ENCODE results near the gene AREL1. TPM values are rescaled to one million over a fixed set of nuclear protein-coding genes. Genes with fewer than 3 reads are reported as not detected.

AREL1 gene
- total RNA-seq, 1 experiment from 2014 or later, result 98.4 TPM

DNA sequence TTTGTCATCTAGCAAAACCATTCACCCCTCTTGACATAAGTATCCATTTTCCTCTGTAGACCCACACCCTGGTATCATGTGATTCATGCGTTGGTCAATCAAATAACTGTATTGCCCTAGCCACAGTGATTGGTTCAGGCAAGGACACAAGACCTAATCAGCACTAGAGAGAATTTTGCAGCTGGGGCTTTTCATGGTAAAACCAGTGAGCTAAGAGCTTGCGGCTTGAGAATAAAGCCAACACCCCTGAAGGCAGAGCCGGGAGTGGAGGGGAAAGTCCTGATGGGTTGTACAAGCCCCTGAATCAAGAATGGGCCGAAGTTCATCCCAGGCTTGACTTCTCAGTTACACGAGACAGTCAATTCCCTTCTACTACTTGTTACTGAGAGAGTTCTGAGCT lies 67.6 kb downstream of the AREL1 start:
- peaks cover 6% of the 10 kb centered on the region; the same call in 1 of the 2 replicates for H3F3A ChIP-seq (ENCODE audit: insufficient read depth, low read depth)
- H3K9me3 ChIP-seq (ENCODE audit: insufficient read depth, low read depth), result no peaks in the 10 kb centered on the region
- TF ChIP-seq, protein P1, sequence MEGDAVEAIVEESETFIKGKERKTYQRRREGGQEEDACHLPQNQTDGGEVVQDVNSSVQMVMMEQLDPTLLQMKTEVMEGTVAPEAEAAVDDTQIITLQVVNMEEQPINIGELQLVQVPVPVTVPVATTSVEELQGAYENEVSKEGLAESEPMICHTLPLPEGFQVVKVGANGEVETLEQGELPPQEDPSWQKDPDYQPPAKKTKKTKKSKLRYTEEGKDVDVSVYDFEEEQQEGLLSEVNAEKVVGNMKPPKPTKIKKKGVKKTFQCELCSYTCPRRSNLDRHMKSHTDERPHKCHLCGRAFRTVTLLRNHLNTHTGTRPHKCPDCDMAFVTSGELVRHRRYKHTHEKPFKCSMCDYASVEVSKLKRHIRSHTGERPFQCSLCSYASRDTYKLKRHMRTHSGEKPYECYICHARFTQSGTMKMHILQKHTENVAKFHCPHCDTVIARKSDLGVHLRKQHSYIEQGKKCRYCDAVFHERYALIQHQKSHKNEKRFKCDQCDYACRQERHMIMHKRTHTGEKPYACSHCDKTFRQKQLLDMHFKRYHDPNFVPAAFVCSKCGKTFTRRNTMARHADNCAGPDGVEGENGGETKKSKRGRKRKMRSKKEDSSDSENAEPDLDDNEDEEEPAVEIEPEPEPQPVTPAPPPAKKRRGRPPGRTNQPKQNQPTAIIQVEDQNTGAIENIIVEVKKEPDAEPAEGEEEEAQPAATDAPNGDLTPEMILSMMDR (conservative IDR thresholded peaks at IDR 0.05), result no peak
- no peak for TF ChIP-seq EZH2 (IDR thresholded peaks at IDR 0.05; ENCODE audit: low read depth)
- no peak overlapping the region for H2AFZ ChIP-seq
- H3K4me2 ChIP-seq, result no peak overlapping the region
- intact Hi-C loops (cut with micrococcal nuclease; ENCODE audit: unreplicated experiment), result no loop called here
- H3K4me1 ChIP-seq (replicated peaks; ENCODE audit: insufficient read depth), result peaks cover 26% of the 10 kb centered on the region
- no peaks in the 10 kb centered on the region for H3K79me2 ChIP-seq (ENCODE audit: low read depth)
- no peaks in the 10 kb centered on the region for H4K20me1 ChIP-seq (ENCODE audit: insufficient read depth)
- no peaks in the 10 kb centered on the region for H3K27me3 ChIP-seq (ENCODE audit: insufficient read depth, low read depth)
- no peak for DNase-seq
- no peaks in the 10 kb centered on the region for H3K9me2 ChIP-seq (ENCODE audit: insufficient read depth)
- H3K27ac ChIP-seq, result no peak overlapping the region
- POLR2A ChIA-PET (ENCODE audit: unreplicated experiment), result interaction anchor here (0.6 to 0.7 kb wide), 3 partner anchors 22 to 304 kb away, joined by 3 to 6 read pairs (median 3); no protein-coding TSS in a partner anchor
- CTCF ChIA-PET, result interaction anchor here (0.7 to 0.9 kb wide), 2 partner anchors 20 to 622 kb away, joined by 3 to 4 read pairs; no protein-coding TSS in a partner anchor
- no TSS peak for BruUV-seq (replicated peaks)
- no peak overlapping the region for H3K4me3 ChIP-seq
- H3K36me3 ChIP-seq (ENCODE audit: low read depth), result no peaks in the 10 kb centered on the region

DNA sequence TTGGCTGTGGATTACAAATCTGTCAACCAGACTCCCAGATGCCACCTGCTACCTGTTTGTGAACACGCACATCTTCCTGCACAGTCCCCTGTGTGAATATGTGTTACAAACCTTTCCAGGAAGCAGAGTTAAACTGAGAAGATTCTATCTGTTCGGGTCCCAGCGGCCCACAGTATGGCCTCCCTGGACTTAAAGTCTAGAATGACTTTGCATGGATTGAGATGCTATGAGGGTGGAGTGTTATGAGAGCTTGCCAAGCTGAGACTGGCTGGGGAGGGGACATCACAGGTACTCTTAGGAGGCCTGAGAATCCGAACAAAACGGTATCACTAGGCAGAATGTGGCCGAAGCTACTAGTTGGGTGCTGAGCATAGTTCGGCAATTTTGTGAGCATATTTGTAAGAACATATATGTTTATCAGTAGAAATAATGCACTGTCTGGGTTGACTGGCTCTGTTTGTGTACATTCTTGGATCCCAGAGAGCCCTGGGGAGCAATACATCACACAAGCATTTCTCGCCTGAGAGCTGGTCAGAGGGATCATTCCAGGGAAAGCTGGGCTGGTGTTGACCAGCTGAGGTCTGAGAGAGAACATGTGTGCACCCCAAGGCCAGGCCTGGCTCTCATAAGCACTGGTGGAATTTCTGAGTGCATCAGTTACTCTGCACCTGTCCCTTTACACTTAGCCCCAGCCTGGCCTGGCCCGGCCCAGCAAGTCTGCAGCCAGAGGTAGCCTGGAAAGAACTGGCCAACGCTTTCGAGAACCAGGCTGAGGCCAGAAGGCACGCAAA lies 71.1 kb downstream of the AREL1 start:
- no TSS peak for BruUV-seq (replicated peaks)
- Histone ChIP-seq H3K79me2 (ENCODE audit: low read depth) (no peaks in the 10 kb centered on the region), H3K27ac (no peak overlapping the region), H3K9me3 (ENCODE audit: insufficient read depth, low read depth) (no peaks in the 10 kb centered on the region), H4K20me1 (ENCODE audit: insufficient read depth) (no peaks in the 10 kb centered on the region), H3K36me3 (ENCODE audit: low read depth) (no peaks in the 10 kb centered on the region), H3K9me2 (ENCODE audit: insufficient read depth) (no peaks in the 10 kb centered on the region), H3K27me3 (ENCODE audit: insufficient read depth, low read depth) (no peaks in the 10 kb centered on the region), H2AFZ (no peak overlapping the region), H3K4me3 (no peak overlapping the region), H3F3A (ENCODE audit: insufficient read depth, low read depth) (no peaks in the 10 kb centered on the region; the same call in 1 of the 2 replicates), H3K4me1 (replicated peaks; ENCODE audit: insufficient read depth) (no peaks in the 10 kb centered on the region), H3K4me2 (no peak overlapping the region)
- intact Hi-C loops (cut with micrococcal nuclease; ENCODE audit: unreplicated experiment), result no loop called here
- POLR2A ChIA-PET (ENCODE audit: unreplicated experiment), result interaction anchor here (0.6 kb wide), 1 partner anchor 26 kb away, joined by 4 read pairs; no protein-coding TSS in a partner anchor
- TF ChIP-seq, protein P1 (conservative IDR thresholded peaks at IDR 0.05), result no peak
- TF ChIP-seq EZH2 (IDR thresholded peaks at IDR 0.05; ENCODE audit: low read depth), result no peak
- CTCF ChIA-PET, result interaction anchor here (0.6 kb wide), 2 partner anchors 21 to 36 kb away, joined by 3 to 6 read pairs; no protein-coding TSS in a partner anchor
- no peak for DNase-seq

DNA sequence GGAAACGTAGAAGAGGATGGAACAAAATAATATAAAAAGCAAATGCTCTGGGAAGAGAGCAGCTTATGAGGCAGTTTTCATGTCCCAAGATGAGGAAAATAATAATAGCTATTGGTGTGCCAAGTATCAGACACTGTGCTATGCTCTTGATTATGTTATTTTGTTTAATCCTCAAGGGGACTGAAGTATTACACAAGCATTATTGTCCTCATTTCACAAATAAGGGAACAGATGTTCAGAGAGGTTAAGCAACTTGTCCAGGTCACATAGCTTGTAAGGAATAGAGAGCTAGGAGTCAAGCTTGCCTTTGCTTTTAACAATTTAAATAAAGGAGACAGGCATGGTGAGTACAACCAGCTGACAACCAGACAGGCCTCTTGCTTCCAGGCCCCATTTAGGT lies 73.9 kb downstream of the AREL1 start:
- no TSS peak for BruUV-seq (replicated peaks)

More for the DNA sequence above, 73.9 kb downstream of the AREL1 start:
- Histone ChIP-seq H3F3A (ENCODE audit: insufficient read depth, low read depth) (no peaks in the 10 kb centered on the region; the same call in 1 of the 2 replicates), H3K4me3 (no peak overlapping the region), H3K27me3 (ENCODE audit: insufficient read depth, low read depth) (no peaks in the 10 kb centered on the region), H3K9me3 (ENCODE audit: insufficient read depth, low read depth) (no peaks in the 10 kb centered on the region), H3K9me2 (ENCODE audit: insufficient read depth) (no peaks in the 10 kb centered on the region), H3K4me2 (no peak overlapping the region), H2AFZ (no peak overlapping the region), H3K27ac (no peak overlapping the region), H3K4me1 (replicated peaks; ENCODE audit: insufficient read depth) (peaks cover 9% of the 10 kb centered on the region), H3K36me3 (ENCODE audit: low read depth) (no peaks in the 10 kb centered on the region), H3K79me2 (ENCODE audit: low read depth) (no peaks in the 10 kb centered on the region), H4K20me1 (ENCODE audit: insufficient read depth) (no peaks in the 10 kb centered on the region)
- POLR2A ChIA-PET (ENCODE audit: unreplicated experiment), result no interaction called here
- CTCF ChIA-PET, result interaction anchor here (0.6 to 1.4 kb wide), 4 partner anchors 9 to 24 kb away, joined by 3 to 6 read pairs (median 4); no protein-coding TSS in a partner anchor
- no peak for DNase-seq
- intact Hi-C loops (cut with micrococcal nuclease; ENCODE audit: unreplicated experiment), result no loop called here
- TF ChIP-seq, protein P1 (conservative IDR thresholded peaks at IDR 0.05), result no peak
- no peak for TF ChIP-seq EZH2 (IDR thresholded peaks at IDR 0.05; ENCODE audit: low read depth)

Measured in PC-9 (cell line).